HL-60/S4 (cell line): Measurements from ENCODE around the gene FAM174B.

Experiments
- in situ Hi-C: fragments of 300-500 bp; cut with MboI; formaldehyde crosslinking; loops from 2 replicates; pipeline ENCODE4 v1.14.3; 2022; ENCODE audit warnings: low sequenced_read_pairs

The FAM174B gene

GRCh38 chr15:92574566-92574965, 81.0 kb downstream of the FAM174B start:
- in situ Hi-C loops, result no loop called here

DNA sequence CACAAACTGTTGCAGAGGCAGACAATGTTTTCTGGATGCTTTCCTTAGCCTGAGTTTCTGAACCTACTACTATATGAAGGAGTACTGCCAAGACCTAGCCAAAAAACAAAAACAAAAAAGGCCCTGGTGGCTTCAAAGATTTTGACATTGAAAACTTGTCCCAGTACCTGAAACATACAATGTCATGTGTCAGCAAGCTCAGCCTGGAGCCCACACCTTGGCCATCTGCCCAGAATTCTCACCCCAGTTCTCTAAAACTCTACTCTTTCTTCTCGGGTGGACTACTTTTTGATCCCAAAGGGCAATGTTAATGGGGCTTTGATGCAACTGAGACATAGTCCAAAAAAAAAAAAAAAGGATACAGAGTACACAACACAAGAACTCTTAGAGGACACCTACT, 81.4 kb downstream of the FAM174B start:
- in situ Hi-C loops, result no loop called here

DNA sequence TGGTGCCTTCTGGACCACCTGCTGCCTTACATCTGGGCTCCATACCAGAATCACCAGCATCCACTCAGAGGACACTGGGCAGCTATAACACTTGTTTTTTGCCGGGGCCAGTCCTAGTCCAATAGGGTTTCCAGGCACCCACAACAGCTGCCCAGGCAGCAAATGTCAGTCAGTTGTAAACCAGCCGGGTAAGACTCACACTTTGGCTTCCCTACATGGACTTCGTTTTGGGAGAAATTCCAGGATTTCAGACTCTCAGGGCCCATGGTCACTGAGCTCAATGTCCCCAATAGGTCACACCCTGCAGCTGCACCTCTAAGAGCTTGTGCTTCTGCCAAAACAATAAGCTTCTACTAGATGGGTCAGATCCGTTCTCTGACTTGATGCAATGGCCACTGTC, 83.8 kb downstream of the FAM174B start:
- in situ Hi-C loops, result no loop called here

DNA sequence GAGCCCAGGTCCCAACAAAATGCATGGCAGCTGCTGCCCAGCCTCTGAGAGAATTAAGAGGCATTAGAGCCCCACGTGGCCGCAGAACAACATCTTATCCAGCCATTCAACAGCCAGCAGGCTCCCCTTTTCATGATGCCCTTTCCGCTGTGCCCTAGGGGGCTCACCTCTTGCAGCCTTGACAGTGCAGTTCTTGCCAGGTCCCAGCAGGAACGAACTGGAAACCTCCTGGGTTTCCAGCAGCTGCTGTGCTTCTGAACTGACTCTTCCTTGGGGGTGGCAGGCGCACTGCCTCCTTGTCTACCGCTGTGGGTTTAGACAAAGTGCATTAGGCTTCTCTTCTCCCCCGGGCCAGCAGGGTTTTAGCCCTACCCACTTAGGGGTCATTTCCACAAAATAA, 85.2 kb downstream of the FAM174B start:
- in situ Hi-C loops, result no loop called here

- in situ Hi-C loops, result no loop called here
These were observed 85.8 kb downstream of the FAM174B start for GRCh38 chr15:92569778-92570177.
